DOHH2 (cell line): Measurements from ENCODE around the gene MED27.

Source experiments
- H3F3A ChIP-seq: fragments of 200-600 bp; sonication (generic), shearing (Covaris generic); 2 replicates; pipeline ENCODE4 v1.6.0; 2016; ENCODE audit warnings: antibody characterized with exemption, mild to moderate bottlenecking; ENCODE audit not compliant: control insufficient read depth, insufficient read depth
- H3K27ac ChIP-seq: fragments of 200-600 bp; sonication (generic); 2 replicates; pipeline ENCODE4 v1.5.1; 2014; ENCODE audit warnings: low read depth, mild to moderate bottlenecking, low read length, moderate library complexity
- H3K27me3 ChIP-seq: fragments of 200-600 bp; sonication (generic); 2 replicates; pipeline ENCODE4 v1.6.1; 2014; ENCODE audit warnings: mild to moderate bottlenecking, low read length, mixed read lengths; ENCODE audit not compliant: control insufficient read depth
- H3K36me3 ChIP-seq: fragments of 200-600 bp; sonication (generic); 2 replicates; pipeline ENCODE4 v1.6.1; 2014; ENCODE audit warnings: mild to moderate bottlenecking, low read length, moderate library complexity, mixed read lengths; ENCODE audit not compliant: control insufficient read depth
- H3K4me1 ChIP-seq: fragments of 200-600 bp; sonication (generic); 2 replicates; pipeline ENCODE4 v1.6.1; 2014; ENCODE audit warnings: mild to moderate bottlenecking, low read length, mixed read lengths; ENCODE audit not compliant: control insufficient read depth
- H3K4me2 ChIP-seq: fragments of 200-600 bp; sonication (generic); 2 replicates; pipeline ENCODE4 v1.6.0; 2014; ENCODE audit warnings: mild to moderate bottlenecking, low read length, moderate library complexity
- H3K4me3 ChIP-seq: fragments of 200-600 bp; sonication (generic); 2 replicates; pipeline ENCODE4 v1.5.1; 2014; ENCODE audit warnings: mild to moderate bottlenecking, low read length, mixed read lengths
- H3K79me2 ChIP-seq: fragments of 200-600 bp; sonication (generic); 2 replicates; pipeline ENCODE4 v1.6.1; 2014; ENCODE audit warnings: mild to moderate bottlenecking, low read length, mixed read lengths; ENCODE audit not compliant: control insufficient read depth
- H3K9me2 ChIP-seq: fragments of 200-600 bp; sonication (generic); replicated peaks from 2 replicates; pipeline ENCODE4 v1.6.1; 2014; ENCODE audit warnings: mild to moderate bottlenecking, low read length, mixed read lengths; ENCODE audit not compliant: control insufficient read depth
- H3K9me3 ChIP-seq: fragments of 200-600 bp; sonication (generic); 2 replicates; pipeline ENCODE4 v1.6.1; 2014; ENCODE audit warnings: antibody characterized with exemption, low read length, mixed read lengths; ENCODE audit not compliant: control insufficient read depth, insufficient read depth
- H4K20me1 ChIP-seq: fragments of 200-600 bp; sonication (generic); 2 replicates; pipeline ENCODE4 v1.6.0; 2014; ENCODE audit warnings: low read depth, mild to moderate bottlenecking, antibody characterized with exemption, low read length, moderate library complexity; ENCODE audit not compliant: control insufficient read depth, insufficient read depth
- EZH2phosphoT487 ChIP-seq: fragments of 200-600 bp; sonication (generic); IDR thresholded peaks from 2 replicates; pipeline ENCODE4 v1.6.1; 2017; ENCODE audit warnings: borderline replicate concordance, mild to moderate bottlenecking, antibody characterized with exemption, low read length, moderate library complexity, mixed read lengths
- TF ChIP-seq, protein P1 (sequence below): fragments of 200-600 bp; sonication (generic); IDR thresholded peaks from one replicate; pipeline ENCODE4 v1.5.1; 2014; ENCODE audit warnings: antibody characterized with exemption, mild to moderate bottlenecking, low read depth, low read length; ENCODE audit not compliant: poor library complexity, severe bottlenecking

Gene MED27

DNA sequence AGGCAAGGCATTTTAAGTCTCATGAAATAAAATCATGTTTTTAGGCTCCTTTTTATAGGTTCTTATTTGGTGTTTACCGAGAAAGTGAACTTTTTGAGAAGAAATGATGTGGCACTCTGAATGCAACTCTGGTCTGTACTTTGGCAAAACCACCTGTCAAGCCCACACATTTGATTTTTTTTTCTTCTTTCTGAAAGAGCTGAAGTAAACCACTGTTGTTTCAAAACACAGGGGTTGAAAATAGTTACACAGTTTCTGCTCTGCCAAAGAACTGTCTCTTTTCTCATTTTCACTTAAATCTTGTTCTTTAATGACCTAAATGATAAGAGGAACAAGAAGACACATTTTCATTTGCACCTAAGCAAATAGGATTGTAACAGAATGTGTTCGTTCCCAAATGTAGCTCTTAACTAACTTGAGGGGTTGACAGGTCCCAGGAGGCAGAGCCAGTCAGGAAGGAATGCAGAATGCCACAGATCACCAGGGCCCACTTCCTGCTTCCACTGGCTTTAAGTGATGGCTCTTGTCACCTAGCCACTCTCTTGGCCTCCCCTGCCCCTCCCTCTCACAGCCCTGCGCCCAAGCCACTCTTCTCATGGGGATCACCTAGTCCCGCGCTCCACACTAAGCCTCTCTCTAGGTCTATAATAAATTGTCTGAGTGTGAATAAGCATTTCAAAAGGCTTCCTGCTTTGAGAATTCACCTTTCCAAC is 47.3 kb downstream of the MED27 start:
- Histone ChIP-seq H3K4me1 (peaks cover 22% of the 10 kb centered on the region), H3K9me3 (no peaks in the 10 kb centered on the region), H3K79me2 (peaks cover 79% of the 10 kb centered on the region), H3K27ac (no peak overlapping the region), H3K4me2 (no peak overlapping the region), H3K36me3 (no peaks in the 10 kb centered on the region), H3K4me3 (no peak overlapping the region), H3K27me3 (no peaks in the 10 kb centered on the region), H4K20me1 (peaks cover 10% of the 10 kb centered on the region), H3K9me2 (no peaks in the 10 kb centered on the region), H3F3A (no peaks in the 10 kb centered on the region)
- no peak for TF ChIP-seq EZH2phosphoT487
- TF ChIP-seq, protein P1, sequence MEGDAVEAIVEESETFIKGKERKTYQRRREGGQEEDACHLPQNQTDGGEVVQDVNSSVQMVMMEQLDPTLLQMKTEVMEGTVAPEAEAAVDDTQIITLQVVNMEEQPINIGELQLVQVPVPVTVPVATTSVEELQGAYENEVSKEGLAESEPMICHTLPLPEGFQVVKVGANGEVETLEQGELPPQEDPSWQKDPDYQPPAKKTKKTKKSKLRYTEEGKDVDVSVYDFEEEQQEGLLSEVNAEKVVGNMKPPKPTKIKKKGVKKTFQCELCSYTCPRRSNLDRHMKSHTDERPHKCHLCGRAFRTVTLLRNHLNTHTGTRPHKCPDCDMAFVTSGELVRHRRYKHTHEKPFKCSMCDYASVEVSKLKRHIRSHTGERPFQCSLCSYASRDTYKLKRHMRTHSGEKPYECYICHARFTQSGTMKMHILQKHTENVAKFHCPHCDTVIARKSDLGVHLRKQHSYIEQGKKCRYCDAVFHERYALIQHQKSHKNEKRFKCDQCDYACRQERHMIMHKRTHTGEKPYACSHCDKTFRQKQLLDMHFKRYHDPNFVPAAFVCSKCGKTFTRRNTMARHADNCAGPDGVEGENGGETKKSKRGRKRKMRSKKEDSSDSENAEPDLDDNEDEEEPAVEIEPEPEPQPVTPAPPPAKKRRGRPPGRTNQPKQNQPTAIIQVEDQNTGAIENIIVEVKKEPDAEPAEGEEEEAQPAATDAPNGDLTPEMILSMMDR, result no peak

DNA sequence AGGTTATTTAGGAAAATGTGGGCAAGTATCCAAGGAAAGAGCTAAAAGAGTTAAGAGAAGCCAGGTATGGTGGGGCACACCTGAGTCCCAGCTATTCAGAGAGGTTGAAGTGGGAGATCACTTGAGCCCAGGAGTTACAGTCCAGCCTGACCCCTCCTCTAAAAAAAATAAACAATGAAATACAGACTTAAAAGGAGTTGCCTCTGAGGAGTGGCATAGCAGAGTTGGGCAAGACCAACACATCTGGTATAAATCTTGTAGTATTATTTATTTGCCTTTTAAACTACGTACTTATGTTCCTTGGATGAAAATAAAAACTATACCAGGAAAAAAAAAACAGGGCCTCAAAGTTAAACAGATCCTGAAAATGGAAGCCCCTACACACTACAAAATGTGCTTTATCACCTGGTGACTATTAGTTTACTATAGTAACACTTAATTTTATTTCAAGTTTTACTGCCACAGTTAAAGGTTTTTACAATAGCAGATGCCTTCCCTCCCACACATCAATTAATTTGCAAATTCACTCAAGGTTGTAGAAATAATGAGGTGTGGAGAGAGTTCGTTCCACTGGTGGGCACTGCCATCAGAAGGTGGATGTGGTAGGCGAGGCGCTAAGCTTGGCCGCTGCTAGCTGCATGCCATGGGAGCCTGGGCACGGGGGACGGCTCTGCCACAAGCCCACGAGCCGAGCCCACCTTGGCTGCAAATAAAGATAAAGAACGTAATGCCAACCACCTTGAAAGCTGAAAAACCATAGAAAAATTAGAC is 48.0 kb downstream of the MED27 start:
- Histone ChIP-seq H3K4me2 (no peak overlapping the region), H4K20me1 (peaks cover 10% of the 10 kb centered on the region)

GRCh38 chr9:132030626-132031325 is 48.9 kb downstream of the MED27 start:
- Histone ChIP-seq H4K20me1 (peaks cover 10% of the 10 kb centered on the region), H3K36me3 (no peaks in the 10 kb centered on the region), H3K4me2 (no peak overlapping the region), H3K27ac (no peak overlapping the region), H3K27me3 (no peaks in the 10 kb centered on the region), H3K79me2 (peaks cover 82% of the 10 kb centered on the region), H3K4me1 (peaks cover 14% of the 10 kb centered on the region), H3K9me2 (no peaks in the 10 kb centered on the region), H3F3A (no peaks in the 10 kb centered on the region), H3K4me3 (no peak overlapping the region), H3K9me3 (no peaks in the 10 kb centered on the region)
- TF ChIP-seq, protein P1, result no peak
- no peak for TF ChIP-seq EZH2phosphoT487

More for the DNA sequence above, 48.0 kb downstream of the MED27 start:
- no peaks in the 10 kb centered on the region for H3K9me3 ChIP-seq
- H3K79me2 ChIP-seq, result peaks cover 82% of the 10 kb centered on the region
- no peak for TF ChIP-seq EZH2phosphoT487
- TF ChIP-seq, protein P1, result no peak
- no peaks in the 10 kb centered on the region for H3K27me3 ChIP-seq
- no peaks in the 10 kb centered on the region for H3K9me2 ChIP-seq
- H3K36me3 ChIP-seq, result no peaks in the 10 kb centered on the region
- H3F3A ChIP-seq, result no peaks in the 10 kb centered on the region
- no peak overlapping the region for H3K27ac ChIP-seq
- H3K4me1 ChIP-seq, result peaks cover 22% of the 10 kb centered on the region
- no peak overlapping the region for H3K4me3 ChIP-seq
